ENCODE data around the gene GABRG3. TPM values are rescaled to one million over a fixed set of nuclear protein-coding genes. Genes with fewer than 3 reads are reported as not detected.

GABRG3 gene
- total and polyA plus RNA-seq, 8 donors = 0.35 TPM; not detected in 7

- H3K27me3 ChIP-seq = no peaks in the 10 kb centered on the region
- TF ChIP-seq, protein P1, sequence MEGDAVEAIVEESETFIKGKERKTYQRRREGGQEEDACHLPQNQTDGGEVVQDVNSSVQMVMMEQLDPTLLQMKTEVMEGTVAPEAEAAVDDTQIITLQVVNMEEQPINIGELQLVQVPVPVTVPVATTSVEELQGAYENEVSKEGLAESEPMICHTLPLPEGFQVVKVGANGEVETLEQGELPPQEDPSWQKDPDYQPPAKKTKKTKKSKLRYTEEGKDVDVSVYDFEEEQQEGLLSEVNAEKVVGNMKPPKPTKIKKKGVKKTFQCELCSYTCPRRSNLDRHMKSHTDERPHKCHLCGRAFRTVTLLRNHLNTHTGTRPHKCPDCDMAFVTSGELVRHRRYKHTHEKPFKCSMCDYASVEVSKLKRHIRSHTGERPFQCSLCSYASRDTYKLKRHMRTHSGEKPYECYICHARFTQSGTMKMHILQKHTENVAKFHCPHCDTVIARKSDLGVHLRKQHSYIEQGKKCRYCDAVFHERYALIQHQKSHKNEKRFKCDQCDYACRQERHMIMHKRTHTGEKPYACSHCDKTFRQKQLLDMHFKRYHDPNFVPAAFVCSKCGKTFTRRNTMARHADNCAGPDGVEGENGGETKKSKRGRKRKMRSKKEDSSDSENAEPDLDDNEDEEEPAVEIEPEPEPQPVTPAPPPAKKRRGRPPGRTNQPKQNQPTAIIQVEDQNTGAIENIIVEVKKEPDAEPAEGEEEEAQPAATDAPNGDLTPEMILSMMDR (IDR thresholded peaks at IDR 0.05) = no peak
- DNase-seq = no peak
- FAIRE-seq = no peak
- no peak overlapping the region for H3K4me3 ChIP-seq
- intact Hi-C loops (cut with DNase I) = no loop called here
- ATAC-seq = no peak
- H3K9me3 ChIP-seq = no peaks in the 10 kb centered on the region
- 85 to 87% methylated on average over 21 of the region's 21 CpGs for WGBS, 2 donors
- no peaks in the 10 kb centered on the region for H3K4me1 ChIP-seq
- no peak overlapping the region for H3K27ac ChIP-seq
- no peaks in the 10 kb centered on the region for H3K36me3 ChIP-seq
These were observed 117.7 kb downstream of the GABRG3 start for GRCh38 chr15:27088584-27089232.

DNA sequence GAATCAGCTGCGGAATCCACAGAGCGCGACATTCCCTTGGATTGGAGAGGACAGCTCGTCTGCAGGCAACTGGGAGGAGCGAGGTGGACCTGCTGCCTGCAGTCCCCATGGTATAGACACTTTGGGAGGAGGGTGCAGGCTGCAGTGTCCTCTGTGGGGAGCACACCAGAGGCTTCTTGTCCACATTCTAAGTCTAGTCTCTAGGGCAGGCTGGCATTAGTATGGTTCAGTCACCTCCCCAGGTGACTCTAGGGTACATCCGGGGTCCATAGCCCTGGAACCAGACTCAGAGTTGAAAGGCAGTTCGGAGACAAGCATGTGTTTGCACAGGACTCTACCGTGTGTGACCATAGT lies 118.2 kb downstream of the GABRG3 start:
- intact Hi-C loops (cut with DNase I) = no loop called here
- H3K4me3 ChIP-seq = no peak overlapping the region
- H3K4me1 ChIP-seq = no peaks in the 10 kb centered on the region
- ATAC-seq = no peak
- TF ChIP-seq, protein P1 (IDR thresholded peaks at IDR 0.05) = no peak
- no peaks in the 10 kb centered on the region for H3K9me3 ChIP-seq
- H3K27me3 ChIP-seq = no peaks in the 10 kb centered on the region
- H3K36me3 ChIP-seq = no peaks in the 10 kb centered on the region
- no peak for DNase-seq
- no peak overlapping the region for H3K27ac ChIP-seq
- 84 to 85% methylated on average over 8 of the region's 8 CpGs for WGBS, 2 donors
- no peak for FAIRE-seq

- no peak for DNase-seq
- no peak for ATAC-seq
- H3K9me3 ChIP-seq = no peaks in the 10 kb centered on the region
- no peak for FAIRE-seq
- TF ChIP-seq, protein P1 (IDR thresholded peaks at IDR 0.05) = no peak
- H3K36me3 ChIP-seq = no peaks in the 10 kb centered on the region
- H3K27me3 ChIP-seq = no peaks in the 10 kb centered on the region
- intact Hi-C loops (cut with DNase I) = no loop called here
- no peak overlapping the region for H3K27ac ChIP-seq
- H3K4me3 ChIP-seq = no peak overlapping the region
- WGBS, 2 donors = 87 to 96% methylated on average over 5 of the region's 5 CpGs
- H3K4me1 ChIP-seq = no peaks in the 10 kb centered on the region
These were observed 118.7 kb downstream of the GABRG3 start for GRCh38 chr15:27089676-27090075.

DNA sequence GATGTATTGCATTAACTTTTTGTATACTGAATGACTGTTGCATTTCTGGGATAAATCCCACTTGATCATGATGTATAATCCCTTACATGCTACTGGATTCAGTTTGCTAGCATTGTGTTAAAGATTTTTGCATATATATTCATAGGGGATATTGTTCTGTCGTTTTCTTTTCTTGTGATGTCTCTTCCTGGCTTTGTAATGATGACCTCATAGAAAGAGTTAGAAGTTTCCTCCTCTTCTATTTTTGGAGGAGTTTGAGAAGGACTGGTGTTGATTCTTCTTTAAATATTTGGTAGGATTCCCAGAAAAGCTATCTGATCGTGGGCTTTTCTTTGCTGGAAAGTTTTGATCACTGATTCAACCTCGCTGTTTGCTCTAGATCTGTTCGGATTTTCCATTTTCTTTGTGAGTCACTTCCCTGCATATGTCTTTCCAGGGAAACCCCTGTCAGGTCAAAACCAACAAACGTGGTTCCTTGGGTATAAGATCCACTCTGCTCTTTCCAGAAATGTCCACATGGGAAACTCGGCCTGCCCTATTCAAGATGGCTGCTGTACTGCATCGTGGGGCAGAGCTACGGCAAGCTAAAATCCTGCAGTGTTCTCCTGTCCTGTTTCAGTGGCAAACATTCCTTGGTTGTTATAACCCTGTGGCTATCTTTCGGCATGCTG lies 120.4 kb downstream of the GABRG3 start:
- intact Hi-C loops (cut with DNase I) = no loop called here
- ATAC-seq (no peak), DNase-seq (no peak)

More for the DNA sequence above, 120.4 kb downstream of the GABRG3 start:
- Histone ChIP-seq H3K4me1 (no peaks in the 10 kb centered on the region), H3K4me3 (no peak overlapping the region), H3K9me3 (no peaks in the 10 kb centered on the region), H3K36me3 (no peaks in the 10 kb centered on the region), H3K27me3 (no peaks in the 10 kb centered on the region), H3K27ac (no peak overlapping the region)
- FAIRE-seq = no peak
- TF ChIP-seq, protein P1 (IDR thresholded peaks at IDR 0.05) = no peak
- 51 to 69% methylated on average over 9 of the region's 9 CpGs for whole genome bisulfite sequencing, 2 donors
